Mesendoderm (in vitro differentiated cells): ENCODE data around the gene SRC.
A peak's percentile ranks its signal among the peaks of the same experiment; 100 is the strongest.

ENCODE experiments used
- DNase-seq: peaks from one replicate; pipeline ENCODE4 v3.0.0; 2013
- H2AK5ac ChIP-seq: 2 replicates; pipeline ENCODE4 v1.6.1; 2013; ENCODE audit warnings: low read length, inconsistent platforms
- H2BK120ac ChIP-seq: 2 replicates; pipeline ENCODE4 v1.6.1; 2013; ENCODE audit warnings: low read depth, mild to moderate bottlenecking, low read length, moderate library complexity, mixed read lengths
- H2BK15ac ChIP-seq: replicated peaks from 2 replicates; pipeline ENCODE4 v1.6.1; 2013; ENCODE audit warnings: low read depth, mild to moderate bottlenecking, moderate library complexity
- H2BK5ac ChIP-seq: 2 replicates; pipeline ENCODE4 v1.6.1; 2013; ENCODE audit warnings: low read length, inconsistent platforms
- H3K18ac ChIP-seq: 2 replicates; pipeline ENCODE4 v1.6.1; 2013; ENCODE audit warnings: mild to moderate bottlenecking, low read length, mixed read lengths
- H3K23ac ChIP-seq: one replicate; pipeline ENCODE4 v1.6.1; 2013; ENCODE audit warnings: low read length
- H3K27ac ChIP-seq: 2 replicates; pipeline ENCODE4 v1.5.1; 2013; ENCODE audit warnings: low read depth, mild to moderate bottlenecking, inconsistent platforms, low read length, moderate library complexity
- H3K27me3 ChIP-seq: 2 replicates; pipeline ENCODE4 v1.6.1; 2013; ENCODE audit warnings: low read length, control low read depth, mild to moderate bottlenecking, inconsistent platforms; ENCODE audit not compliant: insufficient read depth, poor library complexity
- H3K36me3 ChIP-seq: 2 replicates; pipeline ENCODE4 v1.6.1; 2013; ENCODE audit warnings: low read length, inconsistent platforms; ENCODE audit not compliant: control insufficient read depth, insufficient read depth
- H3K4ac ChIP-seq: one replicate; pipeline ENCODE4 v1.6.1; 2013; ENCODE audit warnings: low read depth, mild to moderate bottlenecking, low read length, moderate library complexity
- H3K4me1 ChIP-seq: 2 replicates; pipeline ENCODE4 v1.6.1; 2013; ENCODE audit warnings: low read depth, low read length, inconsistent platforms; ENCODE audit not compliant: control insufficient read depth
- H3K4me2 ChIP-seq: 2 replicates; pipeline ENCODE4 v1.6.1; 2013; ENCODE audit warnings: low read length
- H3K4me3 ChIP-seq: 2 replicates; pipeline ENCODE4 v1.5.1; 2013; ENCODE audit warnings: mild to moderate bottlenecking, low read length
- H3K56ac ChIP-seq: one replicate; pipeline ENCODE4 v1.6.1; 2013; ENCODE audit warnings: low read length
- H3K79me1 ChIP-seq: 2 replicates; pipeline ENCODE4 v1.6.1; 2013; ENCODE audit warnings: low read length, inconsistent platforms
- H3K79me2 ChIP-seq: 2 replicates; pipeline ENCODE4 v1.6.1; 2013; ENCODE audit warnings: mild to moderate bottlenecking, low read length; ENCODE audit not compliant: control insufficient read depth, insufficient read depth
- H3K9ac ChIP-seq: 2 replicates; pipeline ENCODE4 v1.6.1; 2013; ENCODE audit warnings: low read length, inconsistent platforms
- H4K5ac ChIP-seq: one replicate; pipeline ENCODE4 v1.6.1; 2013; ENCODE audit warnings: low read length
- H4K8ac ChIP-seq: one replicate; pipeline ENCODE4 v1.6.1; 2013; ENCODE audit warnings: low read depth, mild to moderate bottlenecking, control low read depth, low read length, moderate library complexity
- WGBS: extraction: QIAGEN DNeasy Blood & Tissue Kit; methylation state at CpG from one replicate; pipeline ENCODE4 v1.1.7; 2013; ENCODE audit warnings: low lambda C conversion rate, missing lambda C conversion rate; ENCODE audit not compliant: insufficient coverage; ENCODE audit errors: extremely low coverage; 5-methylcytosine and 5-hydroxymethylcytosine counted together

SRC gene

GRCh38 chr20:37407019-37407566, 61.2 kb downstream of the SRC start:
- H3K18ac ChIP-seq = no peak overlapping the region
- H2BK120ac ChIP-seq = no peak overlapping the region
- H2BK5ac ChIP-seq = no peak overlapping the region
- no peaks in the 10 kb centered on the region for H3K36me3 ChIP-seq
- no peak overlapping the region for H4K8ac ChIP-seq
- H3K4me1 ChIP-seq = no peaks in the 10 kb centered on the region
- H2AK5ac ChIP-seq = no peak overlapping the region
- H3K27ac ChIP-seq = no peak overlapping the region
- H3K56ac ChIP-seq = peak overlapping the region; percentile 54
- H3K4me2 ChIP-seq = no peak overlapping the region
- H3K27me3 ChIP-seq = no peaks in the 10 kb centered on the region
- H3K4me3 ChIP-seq = no peak overlapping the region
- no peak for DNase-seq
- H3K9ac ChIP-seq = peak overlapping the region; percentile 3
- no peaks in the 10 kb centered on the region for H3K79me1 ChIP-seq
- H3K23ac ChIP-seq = no peak overlapping the region
- no peak overlapping the region for H3K4ac ChIP-seq
- H2BK15ac ChIP-seq = no peak overlapping the region
- H3K79me2 ChIP-seq = no peaks in the 10 kb centered on the region
- no peak overlapping the region for H4K5ac ChIP-seq
- WGBS = no CpG with 5 or more reads among the region's 7 CpGs

GRCh38 chr20:37407573-37408002, 61.6 kb downstream of the SRC start:
- no peak overlapping the region for H3K23ac ChIP-seq
- H3K79me2 ChIP-seq = no peaks in the 10 kb centered on the region
- H3K36me3 ChIP-seq = no peaks in the 10 kb centered on the region
- H2BK120ac ChIP-seq = no peak overlapping the region
- H4K5ac ChIP-seq = no peak overlapping the region
- no peak overlapping the region for H3K4me2 ChIP-seq
- no peak overlapping the region for H2BK15ac ChIP-seq
- no peak overlapping the region for H2BK5ac ChIP-seq
- no peaks in the 10 kb centered on the region for H3K4me1 ChIP-seq
- no peak overlapping the region for H3K4me3 ChIP-seq
- WGBS = no CpG with 5 or more reads among the region's 14 CpGs
- peak overlapping the region; percentile 3 for H3K9ac ChIP-seq
- DNase-seq = no peak
- H3K27me3 ChIP-seq = no peaks in the 10 kb centered on the region
- H3K27ac ChIP-seq = no peak overlapping the region
- H3K79me1 ChIP-seq = no peaks in the 10 kb centered on the region
- no peak overlapping the region for H2AK5ac ChIP-seq
- no peak overlapping the region for H3K4ac ChIP-seq
- H4K8ac ChIP-seq = no peak overlapping the region
- H3K56ac ChIP-seq = peak overlapping the region; percentile 54
- no peak overlapping the region for H3K18ac ChIP-seq

- Histone ChIP-seq H4K5ac (no peak overlapping the region), H3K56ac (no peak overlapping the region), H3K4me3 (no peak overlapping the region), H2AK5ac (peak overlapping the region; percentile 63), H3K79me1 (no peaks in the 10 kb centered on the region), H2BK15ac (no peak overlapping the region), H3K4me2 (no peak overlapping the region), H2BK120ac (no peak overlapping the region), H3K27me3 (peaks cover 2% of the 10 kb centered on the region), H3K4me1 (no peaks in the 10 kb centered on the region), H3K36me3 (no peaks in the 10 kb centered on the region), H2BK5ac (no peak overlapping the region), H3K18ac (no peak overlapping the region), H3K27ac (no peak overlapping the region), H4K8ac (no peak overlapping the region), H3K79me2 (no peaks in the 10 kb centered on the region), H3K23ac (no peak overlapping the region), H3K4ac (no peak overlapping the region), H3K9ac (no peak overlapping the region)
- DNase-seq = no peak
- no CpG with 5 or more reads among the region's 23 CpGs for WGBS
Measured at GRCh38 chr20:37408302-37409193, 62.6 kb downstream of the SRC start.

GRCh38 chr20:37411408-37412219, 65.7 kb downstream of the SRC start:
- Histone ChIP-seq H2BK120ac (no peak overlapping the region), H4K5ac (no peak overlapping the region), H3K36me3 (no peaks in the 10 kb centered on the region), H2BK15ac (no peak overlapping the region), H4K8ac (no peak overlapping the region), H3K56ac (peak overlapping the region; percentile 71), H2BK5ac (no peak overlapping the region), H3K4me3 (no peak overlapping the region), H3K9ac (no peak overlapping the region), H2AK5ac (no peak overlapping the region), H3K27me3 (peaks cover 3% of the 10 kb centered on the region), H3K79me2 (no peaks in the 10 kb centered on the region), H3K4me2 (no peak overlapping the region), H3K27ac (no peak overlapping the region), H3K4ac (no peak overlapping the region), H3K4me1 (no peaks in the 10 kb centered on the region), H3K23ac (no peak overlapping the region), H3K79me1 (no peaks in the 10 kb centered on the region), H3K18ac (no peak overlapping the region)
- DNase-seq = no peak
- no CpG with 5 or more reads among the region's 17 CpGs for WGBS

DNA sequence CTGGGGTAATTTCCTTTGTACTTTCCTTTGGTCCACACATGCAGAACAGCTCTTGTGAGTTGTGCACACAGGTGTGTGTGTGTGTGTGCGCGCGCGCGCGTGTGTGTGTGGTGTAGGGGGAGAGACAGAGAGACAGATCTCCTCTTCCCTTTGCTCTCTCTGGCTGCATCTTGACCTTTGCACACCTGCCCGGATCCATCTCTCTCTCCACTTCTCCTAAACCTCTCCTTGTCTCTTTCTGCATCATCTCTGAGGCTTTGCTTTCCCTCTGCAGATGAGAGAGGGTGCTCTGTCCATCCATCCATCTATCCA, 67.0 kb downstream of the SRC start:
- DNase-seq = no peak
- WGBS = no CpG with 5 or more reads among the region's 7 CpGs

More for the DNA sequence above, 67.0 kb downstream of the SRC start:
- Histone ChIP-seq H2BK15ac (no peak overlapping the region), H3K79me1 (no peaks in the 10 kb centered on the region), H3K9ac (no peak overlapping the region), H2BK120ac (no peak overlapping the region), H3K27ac (no peak overlapping the region), H3K56ac (no peak overlapping the region), H3K4ac (no peak overlapping the region), H3K36me3 (no peaks in the 10 kb centered on the region), H4K5ac (no peak overlapping the region), H2AK5ac (no peak overlapping the region), H3K4me3 (no peak overlapping the region), H3K23ac (no peak overlapping the region), H3K4me2 (no peak overlapping the region), H3K4me1 (no peaks in the 10 kb centered on the region), H4K8ac (no peak overlapping the region), H2BK5ac (no peak overlapping the region), H3K27me3 (peaks cover 3% of the 10 kb centered on the region), H3K18ac (no peak overlapping the region), H3K79me2 (no peaks in the 10 kb centered on the region)
